T follicular helper cell (primary cell): Measurements from ENCODE around the gene FAM163B.
A peak's percentile ranks its signal among the peaks of the same experiment; 100 is the strongest.

Source experiments
- DNase-seq: peaks from one replicate; pipeline ENCODE4 v3.0.0-alpha.2; 2020; ENCODE audit warnings: low read depth
- total RNA-seq, 2 experiments: gene quantifications; one replicate each; lab custom pipeline; 2026; lab: John Stamatoyannopoulos, UW

FAM163B gene
- total RNA-seq: 0 reads per million in 2 experiments

DNA sequence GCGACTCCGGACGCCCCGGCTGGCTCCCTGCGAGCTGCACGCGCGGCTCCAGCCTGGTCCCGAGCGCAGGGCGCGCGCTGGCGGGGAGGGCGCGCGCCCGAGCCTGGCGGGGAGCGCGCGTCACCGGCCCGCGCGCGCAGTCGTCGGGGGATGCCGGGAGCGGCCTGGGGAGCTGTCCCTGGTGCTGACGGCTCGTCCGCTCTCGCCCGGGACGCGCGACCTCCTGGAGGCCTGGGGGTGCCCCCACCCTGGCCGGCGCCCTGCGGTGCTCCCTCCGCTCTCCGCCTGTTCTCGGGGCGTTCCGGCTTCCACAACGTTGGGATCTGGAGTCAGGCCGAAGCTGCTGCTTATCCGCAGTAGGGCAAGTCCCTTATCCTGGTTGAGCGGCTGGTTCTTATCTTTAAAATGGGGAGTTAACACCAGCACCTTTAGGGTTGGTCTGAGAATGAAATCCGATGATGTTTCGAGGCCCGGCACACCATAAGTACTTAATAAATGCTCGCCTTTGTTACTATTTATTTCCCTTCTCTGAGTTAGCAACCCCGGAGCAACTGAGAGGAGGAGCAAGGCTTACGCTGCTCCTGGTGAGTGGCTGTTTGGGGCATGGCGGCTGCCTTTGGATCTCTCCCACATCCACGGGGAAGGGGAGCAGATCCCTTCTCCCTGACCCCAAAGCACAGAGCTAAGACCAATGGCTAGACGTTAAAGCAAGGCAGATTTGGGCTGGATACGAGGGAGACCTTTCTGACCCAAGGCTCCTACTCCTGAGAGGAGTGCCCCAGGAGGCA is at the start of gene FAM163B:
TSS of gene FAM163B (minus strand) at position 79 of the 788 bp plus-strand sequence. CDS start 29,166 bp downstream, outside the sequence.
- DNase-seq: peak; percentile 11

GRCh38 chr9:133657120-133657661 is 48.0 kb upstream of the FAM163B start:
- DNase-seq: no peak

DNA sequence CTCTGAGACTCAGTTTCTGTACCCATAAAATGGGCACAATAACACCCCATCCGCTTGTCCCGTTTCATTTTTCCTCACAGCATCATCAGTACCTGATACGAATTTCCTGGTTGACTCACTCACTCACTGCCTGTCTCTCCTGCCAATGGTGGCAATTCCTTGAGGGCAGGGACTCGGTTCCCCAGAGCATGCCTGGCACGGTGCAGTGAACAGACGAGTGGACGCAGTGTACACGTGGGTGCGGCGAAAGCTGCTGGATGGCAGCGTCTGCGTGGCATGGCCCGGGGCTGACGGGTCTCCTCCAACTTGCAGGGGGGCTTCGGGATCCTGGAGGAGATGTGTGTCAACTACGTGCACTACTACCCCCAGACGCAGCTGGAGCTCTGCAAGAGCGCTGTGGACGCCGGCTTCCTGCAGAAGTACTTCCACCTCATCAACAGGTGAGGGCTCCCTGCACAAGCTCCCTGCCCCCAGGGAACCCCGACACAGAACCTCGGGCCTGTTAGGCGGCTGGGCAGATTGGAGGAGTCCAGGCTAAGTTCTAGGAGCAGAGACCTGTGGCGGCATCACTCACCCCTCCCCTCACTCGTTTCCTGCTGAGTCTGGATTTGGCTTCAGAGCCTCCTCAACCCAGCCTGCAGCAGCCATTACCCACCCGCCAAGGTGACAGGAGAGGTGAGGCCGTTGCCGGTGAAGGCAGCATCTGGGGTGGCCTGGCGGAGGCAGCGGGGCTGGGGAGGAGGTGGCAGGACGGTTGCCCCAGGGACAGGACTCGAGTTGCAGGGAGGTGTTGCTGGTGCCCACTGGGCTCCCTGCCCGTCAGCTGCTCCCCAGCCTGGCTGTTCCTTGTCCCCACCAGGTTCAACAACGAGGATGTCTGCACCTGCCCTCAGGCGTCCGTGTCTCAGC is 47.3 kb upstream of the FAM163B start:
- peak; percentile 37 for DNase-seq

DNA sequence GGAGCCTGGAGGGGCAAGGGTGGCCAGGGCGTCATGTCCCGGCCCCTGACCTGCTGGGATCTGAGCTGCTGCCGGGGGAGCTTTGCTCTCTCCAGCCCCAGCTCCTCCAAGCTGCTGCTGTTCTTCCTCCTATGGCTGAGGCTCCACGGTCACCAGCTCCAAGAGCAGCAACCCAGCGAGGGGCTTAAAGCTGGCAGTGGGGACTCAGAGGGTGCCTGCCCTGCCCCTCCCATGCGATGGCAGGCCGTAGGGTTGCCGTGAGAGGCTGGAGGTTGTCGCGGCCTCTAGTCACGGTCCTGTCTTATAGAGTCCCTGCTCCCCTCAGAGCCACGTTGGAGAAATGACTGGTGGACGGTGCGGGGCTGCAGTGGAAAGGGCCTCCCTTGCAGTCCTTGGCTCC is 46.5 kb upstream of the FAM163B start:
- DNase-seq: no peak

DNA sequence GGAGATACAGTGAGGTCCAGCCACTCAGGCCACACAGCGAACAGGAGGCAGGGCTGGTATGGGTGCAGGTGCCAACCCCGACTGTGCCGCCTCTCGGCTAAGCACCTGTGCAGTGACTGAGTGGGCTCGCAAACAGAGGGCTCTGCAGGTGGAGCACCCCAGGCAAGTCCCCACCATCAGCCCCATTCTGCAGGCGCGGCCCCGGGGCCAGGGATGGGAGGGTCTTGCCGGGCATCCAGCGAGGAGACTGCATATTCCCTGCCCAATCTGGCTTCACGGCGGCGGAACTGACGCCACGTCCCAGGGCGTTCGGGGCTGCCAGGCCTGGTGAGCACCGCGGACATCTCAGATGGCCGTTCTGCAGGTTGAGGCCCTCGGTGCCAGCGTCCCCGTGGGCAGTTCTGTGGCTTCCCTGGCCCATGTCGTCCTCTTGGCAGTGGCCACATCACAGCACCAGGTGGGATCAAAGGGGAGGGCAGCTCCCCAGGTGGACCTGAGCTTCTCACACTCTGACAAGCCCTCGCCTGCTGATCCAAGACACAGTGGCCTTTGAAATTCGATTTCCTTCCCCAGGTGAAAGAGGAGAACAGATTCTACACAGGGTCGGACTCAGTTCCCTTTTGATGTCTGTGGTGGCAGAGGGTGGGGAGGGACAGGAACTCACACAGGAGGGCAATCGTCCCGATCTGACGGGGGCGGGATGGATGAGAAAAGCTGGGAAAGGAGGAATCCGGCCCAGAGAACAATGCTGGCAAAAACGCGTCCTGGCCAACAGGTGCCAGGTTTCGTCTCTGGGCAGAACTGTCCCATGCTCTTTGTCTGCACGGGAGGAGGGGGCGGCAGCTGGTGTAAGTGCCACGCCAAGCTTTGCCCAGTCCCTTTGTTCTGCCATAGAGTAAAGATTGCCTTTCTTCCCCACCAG is 45.8 kb upstream of the FAM163B start:
- no peak for DNase-seq

- DNase-seq: no peak
Observed at GRCh38 chr9:133653638-133654037, 44.4 kb upstream of the FAM163B start.

- DNase-seq: no peak
Observed at GRCh38 chr9:133650026-133650425, 40.8 kb upstream of the FAM163B start.

GRCh38 chr9:133649194-133649593 is 40.0 kb upstream of the FAM163B start:
- DNase-seq: no peak

GRCh38 chr9:133647765-133648469 is 38.7 kb upstream of the FAM163B start:
- no peak for DNase-seq

DNA sequence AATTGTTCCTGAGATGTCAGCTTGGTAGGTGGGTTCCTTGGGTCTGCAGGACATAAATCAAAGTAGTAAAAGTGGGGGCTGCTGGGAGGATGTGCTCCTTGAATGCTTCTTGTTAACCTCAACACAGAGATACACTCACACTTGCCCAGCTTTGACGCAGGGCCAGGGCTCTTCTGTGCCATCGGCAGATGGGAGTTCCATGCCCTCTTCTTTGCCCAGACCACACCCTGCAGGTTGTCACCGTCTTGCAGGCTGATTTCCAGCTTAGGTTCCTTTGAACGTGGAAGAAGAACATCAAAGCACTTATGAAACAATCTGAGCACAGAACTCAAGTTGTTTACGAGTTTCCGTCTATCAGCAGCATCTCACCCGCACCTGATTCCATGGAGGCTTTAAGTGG is 38.0 kb upstream of the FAM163B start:
- DNase-seq: no peak

DNA sequence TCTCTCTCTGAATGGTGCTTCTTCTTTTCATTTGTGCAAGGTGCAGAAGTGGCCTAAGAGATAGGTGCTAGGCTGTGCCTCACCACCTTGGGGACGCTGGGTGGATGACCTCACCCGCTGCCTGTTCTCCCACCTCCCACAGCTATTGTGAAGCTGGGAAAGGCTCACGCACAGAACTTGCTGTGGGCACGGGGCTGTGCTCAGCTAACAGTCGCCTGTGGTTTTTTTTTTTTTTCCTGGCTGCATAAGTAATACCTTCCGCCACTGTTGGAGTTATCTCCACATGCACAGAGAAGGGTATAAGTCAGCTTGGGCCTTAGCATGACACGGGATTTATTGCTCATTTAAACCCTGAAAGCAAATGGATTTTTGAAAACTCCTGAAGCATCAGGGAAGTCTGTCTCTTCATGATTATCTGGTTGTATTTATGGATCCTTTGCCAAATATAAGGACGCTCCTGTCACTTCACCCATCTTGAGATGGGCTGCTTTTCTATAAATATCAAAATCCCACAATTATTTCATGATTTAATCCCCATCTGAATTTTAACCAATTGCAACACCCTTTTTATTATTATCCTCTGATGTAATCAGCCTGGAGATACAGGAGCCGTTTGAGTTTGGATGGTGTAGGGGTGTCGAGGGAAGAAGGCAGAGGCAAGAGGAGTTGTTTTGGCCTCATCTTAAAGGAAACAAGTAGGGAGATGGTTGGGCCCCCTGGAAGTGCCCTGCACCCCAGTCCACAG is 36.0 kb upstream of the FAM163B start:
- no peak for DNase-seq

- DNase-seq: no peak
Observed at GRCh38 chr9:133643978-133644760, 35.0 kb upstream of the FAM163B start.

DNA sequence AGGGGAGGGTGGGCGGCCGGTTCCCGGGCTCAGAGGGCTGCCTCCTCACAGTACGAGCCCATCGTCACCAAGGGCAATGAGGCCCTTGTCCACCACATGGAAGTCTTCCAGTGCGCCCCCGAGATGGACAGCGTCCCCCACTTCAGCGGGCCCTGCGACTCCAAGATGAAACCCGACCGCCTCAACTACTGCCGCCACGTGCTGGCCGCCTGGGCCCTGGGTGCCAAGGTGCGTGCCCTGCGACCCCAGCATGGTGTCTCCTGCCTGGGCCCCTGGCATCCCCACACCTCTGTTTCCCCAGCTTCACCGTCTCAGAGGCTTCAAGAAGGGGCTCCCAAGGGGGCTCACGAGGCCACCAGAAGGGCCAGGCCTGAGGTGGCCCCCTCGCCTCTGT is 34.2 kb upstream of the FAM163B start:
- DNase-seq: no peak

- no peak for DNase-seq
Observed at GRCh38 chr9:133642708-133643361, 33.6 kb upstream of the FAM163B start.

GRCh38 chr9:133641861-133642595 is 32.8 kb upstream of the FAM163B start:
- no peak for DNase-seq

DNA sequence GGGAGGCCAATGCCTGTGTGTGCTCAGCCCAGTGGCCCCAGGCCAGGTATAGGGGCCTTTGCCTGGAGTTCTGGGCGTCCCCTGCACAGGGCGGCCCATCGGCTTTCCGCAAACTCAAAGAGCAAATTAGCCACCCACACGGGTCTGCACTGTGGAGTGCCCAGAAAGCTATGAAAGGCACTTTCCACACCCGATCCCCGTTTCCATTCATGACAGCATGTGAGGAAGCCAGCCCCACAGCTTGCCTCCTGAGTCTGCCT is 32.1 kb upstream of the FAM163B start:
- DNase-seq: no peak

DNA sequence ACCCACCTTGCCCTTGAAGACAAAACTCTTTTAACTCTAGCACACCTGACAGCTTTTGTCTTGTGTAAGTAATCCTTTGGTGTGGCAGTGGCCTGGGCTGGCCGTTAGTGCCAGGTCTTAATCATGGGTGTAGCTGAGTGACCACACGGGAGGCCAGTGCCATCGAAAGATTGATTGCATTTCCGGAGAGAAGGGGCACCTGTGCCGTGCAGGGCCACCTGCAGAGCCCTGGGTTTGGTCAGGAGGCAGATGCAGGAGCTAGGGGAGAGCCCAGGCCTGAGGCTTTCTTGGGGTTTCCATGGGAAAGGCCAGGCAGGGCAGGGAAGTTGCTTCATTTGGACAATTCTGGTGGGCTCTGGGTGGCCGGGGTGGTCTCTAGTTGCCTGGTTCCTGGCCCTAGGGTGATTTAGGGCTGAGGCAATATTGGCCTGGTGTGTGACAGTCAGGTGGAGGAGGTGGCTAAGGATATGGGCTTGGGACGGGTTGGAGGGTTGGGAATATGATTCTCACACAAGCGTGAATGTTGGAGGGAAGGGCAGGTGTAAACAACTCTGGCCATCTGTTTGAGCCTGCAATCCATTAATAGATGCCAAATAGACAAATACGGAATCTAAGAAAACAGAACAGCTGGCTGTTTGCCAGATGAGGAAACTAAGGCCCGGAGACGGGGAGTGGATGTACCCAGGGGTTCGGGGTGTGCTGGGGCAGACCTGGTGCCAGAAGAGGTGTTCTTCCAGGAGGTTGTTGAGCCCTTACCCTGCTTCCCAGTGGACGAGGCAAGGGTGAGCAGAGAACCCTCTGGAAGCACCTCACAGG is 31.6 kb upstream of the FAM163B start:
- no peak for DNase-seq
